ENCODE data around the gene HERC4. TPM values are rescaled to one million over a fixed set of nuclear protein-coding genes. Genes with fewer than 3 reads are reported as not detected.

HERC4 gene
- 10 to 100 TPM in 2 of 3 donors, 1 to 10 TPM in 1; 8.7 to 15.1 (median 14.8) TPM for polyA plus RNA-seq

DNA sequence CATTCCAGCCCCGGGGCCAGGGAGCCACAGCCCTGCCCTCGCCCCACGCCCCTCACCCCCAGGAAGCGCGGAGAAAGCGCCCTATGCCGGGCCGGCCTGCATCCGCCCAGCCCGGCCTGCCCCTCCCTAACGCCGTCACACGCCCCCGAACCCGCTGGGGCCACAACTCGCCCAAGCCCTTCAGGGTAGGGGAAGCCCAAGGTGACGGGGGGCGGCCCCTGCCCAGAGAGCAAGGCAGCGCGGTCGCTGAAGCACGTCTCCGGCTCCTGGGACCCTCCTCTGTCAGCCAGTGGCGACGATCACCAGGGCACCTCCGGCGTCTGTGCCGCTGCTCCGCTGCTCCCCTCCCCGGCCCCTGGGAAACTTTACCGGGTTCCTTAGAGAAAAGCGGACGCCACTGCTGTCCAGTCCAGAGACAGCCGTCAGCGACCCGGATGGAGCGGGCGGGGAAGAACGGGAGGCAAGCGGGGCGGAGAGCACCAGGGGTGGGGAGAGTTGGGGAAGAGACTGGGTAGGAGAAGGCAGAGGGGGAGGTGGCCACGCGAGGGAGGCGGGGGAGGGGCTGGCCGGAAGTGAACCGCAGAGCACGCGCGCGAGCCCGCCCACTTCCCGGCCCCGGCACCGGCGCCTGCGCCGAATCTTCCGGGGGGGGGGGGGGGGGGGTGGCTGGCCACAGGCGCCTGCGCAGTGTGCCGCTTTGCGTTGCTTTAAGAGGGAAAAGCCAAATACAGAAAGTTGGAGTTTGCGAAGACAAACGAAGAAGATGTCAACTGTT, at the start of gene HERC4:
HERC4 (minus strand) TSS at position 509 of the 775 bp plus-strand sequence. CDS start 2,175 bp downstream, outside the sequence.
- WGBS, 3 donors = 0% methylated on average over 47 to 64 of the region's 64 CpGs
- H3K27ac ChIP-seq (ENCODE audit: low read depth, low read length) = peak within 1 kb of the TSS; percentile 60

- WGBS, 3 donors = 73 to 93% (median 83%) methylated on average over 3 of the region's 3 CpGs
These were observed 49.6 kb upstream of the HERC4 start for GRCh38 chr10:68124718-68125117.

DNA sequence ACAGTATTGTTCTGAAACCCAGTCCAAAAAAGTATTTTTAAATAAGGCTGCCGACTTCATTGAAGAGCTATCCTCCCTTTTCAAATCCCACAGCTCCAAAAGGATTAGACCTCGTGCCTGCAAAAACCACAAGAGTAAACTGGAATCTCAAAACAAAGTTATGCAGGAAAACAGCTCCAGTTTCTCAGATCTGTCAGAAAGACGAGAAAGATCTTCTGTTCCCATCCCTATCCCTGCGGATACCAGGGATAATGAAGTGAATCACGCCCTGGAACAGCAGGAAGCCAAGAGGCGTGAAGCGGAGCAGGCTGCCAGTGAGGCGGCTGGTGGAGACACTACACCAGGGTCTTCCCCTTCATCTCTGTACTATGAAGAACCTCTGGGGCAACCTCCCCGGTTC, 46.8 kb upstream of the HERC4 start:
- 64 to 84% (median 71%) methylated on average over 9 of the region's 9 CpGs for WGBS, 3 donors
- H3K27ac ChIP-seq (ENCODE audit: low read depth, low read length) = no peak overlapping the region

More at GRCh38 chr10:68124718-68125117, 49.6 kb upstream of the HERC4 start:
- no peak overlapping the region for H3K27ac ChIP-seq (ENCODE audit: low read depth, low read length)

DNA sequence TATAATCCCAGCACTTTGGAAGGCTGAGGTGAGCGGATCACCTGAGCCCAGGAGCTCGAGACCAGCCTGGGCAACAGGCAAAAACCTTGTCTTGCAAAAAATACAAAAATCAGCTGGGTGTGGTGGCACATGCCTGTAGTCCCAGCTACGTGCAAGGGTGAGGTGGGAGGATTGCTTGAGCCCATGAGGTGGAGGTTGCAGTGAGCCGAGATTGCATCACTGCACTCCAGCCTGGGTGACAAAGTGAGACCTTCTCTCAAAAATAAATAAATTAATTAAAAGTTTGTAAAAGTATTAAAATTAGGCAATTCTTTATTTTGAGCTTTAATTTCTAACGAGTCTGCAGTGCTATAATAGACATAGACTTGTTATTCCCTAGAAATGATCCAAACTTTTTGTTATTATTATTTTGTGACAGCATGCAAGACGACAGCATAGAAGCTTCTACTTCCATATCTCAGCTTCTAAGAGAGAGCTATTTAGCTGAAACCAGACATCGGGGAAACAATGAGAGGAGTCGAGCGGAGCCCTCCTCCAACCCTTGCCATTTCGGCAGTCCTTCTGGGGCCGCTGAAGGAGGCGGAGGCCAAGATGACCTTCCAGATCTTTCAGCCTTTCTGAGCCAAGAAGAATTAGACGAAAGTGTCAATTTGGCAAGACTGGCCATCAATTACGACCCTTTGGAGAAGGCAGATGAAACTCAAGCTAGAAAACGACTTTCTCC, 46.1 kb upstream of the HERC4 start:
- H3K27ac ChIP-seq (ENCODE audit: low read depth, low read length) = no peak overlapping the region
- 66 to 88% (median 75%) methylated on average over 15 of the region's 15 CpGs for WGBS, 3 donors

GRCh38 chr10:68118657-68119056, 43.6 kb upstream of the HERC4 start:
- WGBS, 3 donors = 78 to 84% (median 82%) methylated on average over 3 of the region's 3 CpGs
- no peak overlapping the region for H3K27ac ChIP-seq (ENCODE audit: low read depth, low read length)

- no peak overlapping the region for H3K27ac ChIP-seq (ENCODE audit: low read depth, low read length)
- 77 to 97% (median 95%) methylated on average over 1 of the region's 1 CpG for WGBS, 3 donors
These were observed 37.8 kb upstream of the HERC4 start for GRCh38 chr10:68112837-68113236.

GRCh38 chr10:68111584-68111983, 36.5 kb upstream of the HERC4 start:
- 51 to 93% (median 89%) methylated on average over 2 of the region's 2 CpGs for WGBS, 3 donors
- no peak overlapping the region for H3K27ac ChIP-seq (ENCODE audit: low read depth, low read length)

GRCh38 chr10:68110027-68110426, 34.9 kb upstream of the HERC4 start:
- 26 to 66% (median 57%) methylated on average over 2 of the region's 2 CpGs for WGBS, 3 donors

GRCh38 chr10:68109331-68109730, 34.2 kb upstream of the HERC4 start, which contains the start of gene MYPN:
Gene MYPN (plus strand): TSS chr10:68109488. CDS start chr10:68121439, 11,951 bp downstream.
- 47 to 89% (median 85%) methylated on average over 3 of the region's 3 CpGs for WGBS, 3 donors
- H3K27ac ChIP-seq (ENCODE audit: low read depth, low read length) = no peak within 1 kb of the TSS

More at GRCh38 chr10:68110027-68110426, 34.9 kb upstream of the HERC4 start:
- H3K27ac ChIP-seq (ENCODE audit: low read depth, low read length) = no peak overlapping the region

- H3K27ac ChIP-seq (ENCODE audit: low read depth, low read length) = no peak overlapping the region
- WGBS, 3 donors = 88 to 95% (median 92%) methylated on average over 11 of the region's 11 CpGs
These were observed 33.6 kb upstream of the HERC4 start for GRCh38 chr10:68108653-68109052.

DNA sequence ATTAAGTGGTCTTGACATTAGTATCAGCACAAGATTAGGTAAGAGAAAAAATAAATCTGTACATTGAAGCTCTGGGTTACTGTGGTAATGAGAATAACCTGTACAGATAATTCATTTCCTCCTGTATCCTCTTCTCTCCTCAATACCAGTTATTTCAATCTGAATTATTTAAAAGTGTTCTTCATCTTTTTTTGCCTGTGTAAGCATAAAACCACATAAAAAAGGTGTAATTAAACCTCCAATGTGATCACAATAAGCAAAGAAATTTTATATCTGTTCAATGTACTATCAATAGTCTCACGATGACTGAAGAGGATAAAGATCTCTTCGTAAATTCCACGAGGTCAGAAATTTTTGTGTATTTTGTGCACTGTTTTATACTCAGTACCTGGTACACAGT, 33.0 kb upstream of the HERC4 start:
- H3K27ac ChIP-seq (ENCODE audit: low read depth, low read length) = no peak overlapping the region
- WGBS, 3 donors = 40 to 91% (median 87%) methylated on average over 3 of the region's 3 CpGs

DNA sequence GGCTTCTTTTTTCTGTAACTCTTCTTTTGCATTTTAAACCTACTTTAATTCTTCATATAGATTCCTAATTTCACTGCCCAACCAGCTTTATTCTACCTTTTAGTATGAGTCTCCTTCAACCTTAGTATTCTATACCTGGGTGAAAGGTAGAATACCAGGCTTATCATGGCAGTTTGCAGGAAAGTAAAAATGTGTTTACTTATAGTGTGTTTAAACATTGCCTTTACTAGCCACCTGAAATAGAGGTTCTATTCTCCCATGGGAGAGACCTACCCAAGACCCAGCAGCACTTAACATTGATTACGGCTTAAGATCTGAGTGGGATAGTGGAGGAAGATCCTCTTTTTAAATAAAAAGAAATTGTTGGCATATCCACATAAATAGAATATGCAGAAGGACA, 32.6 kb upstream of the HERC4 start:
- H3K27ac ChIP-seq (ENCODE audit: low read depth, low read length) = no peak overlapping the region
- WGBS, 3 donors = 41 to 97% (median 90%) methylated on average over 1 of the region's 1 CpG

GRCh38 chr10:68106656-68107055, 31.6 kb upstream of the HERC4 start:
- 53 to 87% (median 73%) methylated on average over 3 of the region's 3 CpGs for WGBS, 3 donors
- no peak overlapping the region for H3K27ac ChIP-seq (ENCODE audit: low read depth, low read length)

GRCh38 chr10:68105820-68106219, 30.7 kb upstream of the HERC4 start:
- WGBS, 3 donors = 53 to 78% (median 74%) methylated on average over 3 of the region's 3 CpGs
- no peak overlapping the region for H3K27ac ChIP-seq (ENCODE audit: low read depth, low read length)

- WGBS, 3 donors = 93 to 98% (median 94%) methylated on average over 3 of the region's 3 CpGs
- no peak overlapping the region for H3K27ac ChIP-seq (ENCODE audit: low read depth, low read length)
These were observed 28.8 kb upstream of the HERC4 start for GRCh38 chr10:68103901-68104300.

DNA sequence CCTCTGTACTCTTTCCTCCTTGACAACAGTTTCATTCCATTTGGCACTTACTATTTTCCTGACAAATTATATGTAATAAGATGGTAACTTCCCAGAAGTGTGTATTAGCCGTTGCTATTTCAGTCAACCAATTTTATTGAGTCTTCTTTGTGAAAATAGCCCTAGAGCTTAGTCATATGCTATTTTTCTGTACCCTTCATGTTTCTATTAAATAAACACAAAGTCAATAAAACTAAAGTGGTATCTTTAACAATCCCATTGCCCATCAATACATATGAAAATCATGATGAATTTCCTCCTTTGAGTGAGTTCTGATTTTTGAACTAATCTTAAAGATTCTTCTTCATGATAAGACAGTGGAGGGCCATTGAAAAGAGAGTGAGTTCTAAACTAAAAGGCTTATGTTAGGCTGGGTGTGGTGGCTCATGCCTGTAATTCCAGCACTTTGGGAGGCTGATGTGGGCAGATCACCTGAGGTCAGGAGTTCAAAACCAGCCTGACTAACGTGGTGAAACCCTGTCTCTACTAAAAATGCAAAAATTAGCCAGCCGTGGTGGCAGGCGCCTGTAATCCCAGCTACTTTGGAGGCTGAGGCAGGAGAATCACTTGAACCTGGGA, 28.3 kb upstream of the HERC4 start:
- 80 to 89% (median 84%) methylated on average over 4 of the region's 4 CpGs for WGBS, 3 donors
- H3K27ac ChIP-seq (ENCODE audit: low read depth, low read length) = no peak overlapping the region

- 77 to 89% (median 87%) methylated on average over 2 of the region's 2 CpGs for WGBS, 3 donors
- no peak overlapping the region for H3K27ac ChIP-seq (ENCODE audit: low read depth, low read length)
These were observed 26.0 kb upstream of the HERC4 start for GRCh38 chr10:68101066-68101465.

DNA sequence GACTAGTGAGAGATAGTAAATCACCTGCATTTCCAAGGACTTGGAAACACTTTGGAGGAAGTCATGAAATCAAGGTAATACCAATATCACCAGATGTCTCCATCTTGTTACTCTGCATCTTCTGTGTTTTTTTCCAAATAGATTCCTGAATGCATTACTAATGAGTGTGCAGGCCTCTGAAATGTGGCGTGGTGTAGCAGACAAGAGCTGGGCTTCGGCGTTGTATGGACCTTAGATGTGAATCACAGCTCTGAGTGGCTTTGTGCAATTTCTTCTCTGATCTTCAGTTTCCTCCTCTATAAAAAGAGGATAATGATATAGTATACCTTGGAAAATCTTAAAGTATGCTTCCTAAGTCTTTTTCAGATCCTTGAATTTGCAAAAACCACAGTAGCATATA, 24.7 kb upstream of the HERC4 start:
- H3K27ac ChIP-seq (ENCODE audit: low read depth, low read length) = no peak overlapping the region
- 96 to 99% (median 97%) methylated on average over 3 of the region's 3 CpGs for WGBS, 3 donors

DNA sequence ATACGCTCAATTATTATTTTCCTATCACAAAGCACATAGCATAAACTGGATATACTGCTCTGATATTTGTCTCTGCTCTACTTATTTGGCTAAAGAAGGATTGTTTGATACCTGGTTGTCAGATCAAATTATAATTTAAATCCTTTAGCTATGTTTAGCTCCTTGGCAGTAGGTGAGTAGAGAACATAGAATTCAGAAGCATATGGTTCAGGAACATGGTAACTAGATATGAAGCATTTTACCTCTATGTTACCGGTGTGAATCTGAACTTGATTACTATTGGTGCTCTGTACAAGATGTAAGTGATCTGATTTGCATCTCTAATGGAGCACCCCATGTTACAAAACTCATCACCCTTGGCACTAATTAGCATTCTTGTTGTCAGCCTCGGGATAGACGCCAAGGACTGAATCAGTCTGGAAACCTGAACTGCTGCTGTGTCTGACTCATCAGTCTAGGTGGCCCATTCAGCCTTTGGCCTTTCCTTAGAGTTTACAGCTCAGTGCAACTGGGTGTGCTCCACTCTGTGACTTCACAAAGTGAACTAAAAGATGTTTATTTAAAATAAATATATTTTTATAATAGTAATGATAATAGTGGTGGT, 21.9 kb upstream of the HERC4 start:
- no peak overlapping the region for H3K27ac ChIP-seq (ENCODE audit: low read depth, low read length)
- 57 to 63% (median 59%) methylated on average over 4 of the region's 4 CpGs for WGBS, 3 donors

Measured in adipose tissue (tissue), 3 donors.